Right cardiac atrium (tissue), 5 donors: Measurements from ENCODE around the gene C1QTNF5. TPM values are rescaled to one million over a fixed set of nuclear protein-coding genes. Genes with fewer than 3 reads are reported as not detected.

Experiments used
- ATAC-seq, 2 donors: fragments of 200-7000 bp; cut with Tn5 transposase; one replicate each; pipeline versions ENCODE4 v1.8.0 to v1.9.1; 2020; ENCODE audit warnings: moderate library complexity in 2 of 2, mild to moderate bottlenecking in 1 of 2
- DNase-seq, 3 donors: peaks; one replicate each; pipeline ENCODE4 v3.0.0-alpha.2; 2020
- H3K27ac ChIP-seq: one replicate; pipeline ENCODE4 v1.5.1; 2013; ENCODE audit warnings: mild to moderate bottlenecking, low read length, control low read depth, moderate library complexity
- H3K27me3 ChIP-seq: one replicate; pipeline ENCODE4 v1.6.1; 2013; ENCODE audit not compliant: control insufficient read depth, insufficient read depth
- H3K4me1 ChIP-seq: one replicate; pipeline ENCODE4 v1.6.1; 2013; ENCODE audit warnings: low read length; ENCODE audit not compliant: control insufficient read depth, insufficient read depth
- H3K4me3 ChIP-seq: one replicate; pipeline ENCODE4 v1.5.1; 2013; ENCODE audit warnings: low read length, control low read depth
- H3K9me3 ChIP-seq: one replicate; pipeline ENCODE4 v1.6.1; 2013; ENCODE audit warnings: low read length; ENCODE audit not compliant: control insufficient read depth
- WGBS: extraction: QIAGEN DNeasy Blood & Tissue Kit; methylation state at CpG from one replicate; pipeline ENCODE4 v1.1.7; 2013; 5-methylcytosine and 5-hydroxymethylcytosine counted together
- intact Hi-C, 4 donors: fragments of 100-400 bp; cut with DNase I; formaldehyde crosslinking; loops; one replicate each; pipeline versions ENCODE4 v1.11.0 to v1.14.0; 2022 to 2023
- polyA plus RNA-seq: library from polyadenylated mRNA; stranded (reverse); fragments of 200-250 nt; gene quantifications from one replicate; pipeline ENCODE4 v1.2.3, GENCODE V29; 2013
- total RNA-seq, 4 donors: library from RNA; stranded (reverse); fragmentation: NEBNext Ultra II Directional; extraction: Animal tissue kit (Norgen Biotek cat#: 25700); gene quantifications; one replicate each; pipeline ENCODE4 v1.2.1, GENCODE V29; 2021
- donor health status: healthy with polysubstance abuse.
- donor health status: DM: no; HTN: yes; CAD: no.
- donor health status: DM: no; HTN: no; CAD: no.
- donor health status: DM: no; HTN: yes; CAD: no; lungs with severe emphysema.
- donor health status: DM: yes; HTN: yes; CAD: no.

The C1QTNF5 gene
- total and polyA plus RNA-seq, 5 donors, result 21.4 to 31.0 (median 24.3) TPM

DNA sequence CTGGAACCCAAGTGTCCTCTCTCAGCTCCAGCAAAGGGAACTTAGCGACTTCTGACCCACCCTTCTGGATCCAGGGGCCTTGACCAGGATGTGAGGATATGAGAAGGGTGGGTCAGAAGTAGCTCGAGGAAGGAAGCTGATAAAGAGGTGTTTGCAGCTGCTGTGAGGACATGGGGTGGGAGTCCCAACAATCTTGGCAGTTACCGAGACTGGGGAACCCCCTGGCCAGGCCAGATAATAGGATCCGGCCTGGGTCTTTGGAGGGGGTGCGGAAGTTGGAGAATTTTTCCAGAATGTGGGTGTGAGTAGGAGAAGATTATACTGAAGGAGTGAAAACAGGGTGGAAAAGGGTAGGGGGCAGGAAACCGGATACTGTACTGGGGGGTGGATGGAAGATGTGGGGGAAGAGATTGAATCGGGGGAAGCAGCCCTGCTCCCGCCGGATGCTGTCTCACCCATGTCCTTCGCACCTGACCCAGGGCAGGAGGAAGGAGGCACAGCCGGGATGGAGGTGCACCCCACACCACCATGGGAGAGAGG lies 20.9 kb downstream of the C1QTNF5 start:
- no peaks in the 10 kb centered on the region for H3K9me3 ChIP-seq
- intact Hi-C loops, result loop anchor here in 2 of 4 donors (10.0 kb wide), 1 partner anchor 115 kb away; the partner anchor contains the start of gene CBL (in 2 of the 2)
- peak overlapping the region; percentile 90 for H3K27ac ChIP-seq
- H3K4me1 ChIP-seq, result peaks cover 13% of the 10 kb centered on the region
- H3K27me3 ChIP-seq, result no peaks in the 10 kb centered on the region
- no peak overlapping the region for H3K4me3 ChIP-seq
- DNase-seq (peak; percentile 59 to 74 (median 72)), ATAC-seq (peak; percentile 1 to 54)
- 31% methylated on average over 11 of the region's 11 CpGs for WGBS

DNA sequence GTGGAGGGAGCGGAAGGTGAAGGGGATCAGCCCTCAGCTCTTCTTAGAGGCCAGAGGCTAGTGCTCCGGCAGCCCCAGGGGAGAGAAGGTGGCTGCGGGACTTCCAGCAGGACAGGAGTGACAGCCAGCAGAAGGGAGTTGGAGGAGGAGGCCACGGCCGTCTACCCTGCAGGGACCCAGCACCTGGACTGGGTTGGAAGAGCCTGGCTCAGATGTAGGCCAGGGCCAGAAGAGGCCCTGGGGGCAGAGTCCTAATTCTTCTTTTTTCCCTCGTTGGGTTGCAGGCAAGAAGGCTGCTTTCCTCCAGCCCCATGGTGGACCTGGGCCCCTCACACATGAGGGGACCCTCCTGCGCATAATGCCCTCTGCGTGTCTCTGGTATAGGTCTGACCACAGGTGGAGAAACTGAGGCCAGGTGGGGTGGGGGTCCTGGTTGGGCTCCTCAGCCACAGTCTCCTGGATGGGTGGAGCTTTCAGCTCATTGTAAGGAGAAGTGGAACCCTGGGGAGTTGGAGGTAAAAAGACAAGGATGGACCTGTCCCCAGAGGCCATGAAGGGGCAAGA lies 21.5 kb downstream of the C1QTNF5 start:
- H3K4me3 ChIP-seq, result no peak overlapping the region
- 61% methylated on average over 8 of the region's 8 CpGs for WGBS
- no peak for ATAC-seq
- peak overlapping the region; percentile 90 for H3K27ac ChIP-seq
- H3K4me1 ChIP-seq, result peaks cover 13% of the 10 kb centered on the region
- peak; percentile 23 to 62 (median 28) for DNase-seq
- H3K9me3 ChIP-seq, result no peaks in the 10 kb centered on the region
- intact Hi-C loops, result loop anchor here in 1 of 4 donors (10.0 kb wide), 1 partner anchor 114 kb away; the partner anchor contains the start of gene CBL
- H3K27me3 ChIP-seq, result no peaks in the 10 kb centered on the region

DNA sequence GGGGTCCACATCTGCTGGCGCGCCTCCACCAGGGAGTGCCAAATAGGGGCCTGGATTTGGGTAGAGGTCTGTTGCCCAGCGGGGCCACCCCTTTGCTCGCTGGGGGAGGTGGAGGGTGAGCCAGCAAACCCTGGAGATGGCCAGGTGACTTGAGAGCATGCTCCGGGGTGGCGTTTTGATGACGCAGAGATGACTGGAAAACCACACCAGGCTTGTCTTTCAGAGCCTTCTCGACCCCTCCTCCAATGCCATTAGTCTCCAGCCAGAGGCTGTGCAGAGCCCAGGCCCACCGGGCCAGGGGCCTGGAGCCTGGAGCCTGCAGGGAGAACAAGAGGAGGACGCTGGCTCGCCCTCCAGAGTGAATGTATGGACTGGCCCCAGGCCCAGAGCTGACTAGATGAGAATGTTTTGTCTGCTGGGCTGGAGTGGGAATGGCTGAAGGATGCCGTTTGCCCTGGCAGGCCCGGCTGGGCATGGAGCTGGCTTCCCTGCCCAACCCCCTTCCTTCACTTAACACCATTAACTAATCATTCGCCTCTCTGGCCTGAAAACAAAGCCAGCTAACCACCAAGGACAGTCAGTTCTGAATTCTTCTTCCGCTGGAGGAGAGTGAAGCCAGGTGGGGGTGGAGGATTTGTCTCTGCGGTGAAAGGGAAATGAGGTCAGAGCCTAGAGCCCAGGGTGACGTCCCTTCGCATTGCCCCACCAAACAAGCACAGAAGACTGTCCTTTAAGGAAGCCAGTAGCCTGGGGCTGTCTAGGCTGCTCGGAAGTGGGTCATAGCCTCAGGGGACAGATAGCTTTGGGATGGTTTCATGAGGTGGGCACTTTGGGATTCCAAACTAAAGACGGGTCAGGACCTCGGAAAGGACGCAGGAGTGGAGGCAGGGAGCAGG lies 22.2 kb downstream of the C1QTNF5 start:
- ATAC-seq (peak; percentile 2 to 35), DNase-seq (peak; percentile 50 to 70 (median 69))
- 47% methylated on average over 22 of the region's 22 CpGs for WGBS
- intact Hi-C loops, result loop anchor here in 1 of 4 donors (10.0 kb wide), 1 partner anchor 114 kb away; the partner anchor contains the start of gene CBL
- no peak overlapping the region for H3K4me3 ChIP-seq
- H3K27ac ChIP-seq, result peak overlapping the region; percentile 90
- no peaks in the 10 kb centered on the region for H3K27me3 ChIP-seq
- peaks cover 13% of the 10 kb centered on the region for H3K4me1 ChIP-seq
- no peaks in the 10 kb centered on the region for H3K9me3 ChIP-seq

DNA sequence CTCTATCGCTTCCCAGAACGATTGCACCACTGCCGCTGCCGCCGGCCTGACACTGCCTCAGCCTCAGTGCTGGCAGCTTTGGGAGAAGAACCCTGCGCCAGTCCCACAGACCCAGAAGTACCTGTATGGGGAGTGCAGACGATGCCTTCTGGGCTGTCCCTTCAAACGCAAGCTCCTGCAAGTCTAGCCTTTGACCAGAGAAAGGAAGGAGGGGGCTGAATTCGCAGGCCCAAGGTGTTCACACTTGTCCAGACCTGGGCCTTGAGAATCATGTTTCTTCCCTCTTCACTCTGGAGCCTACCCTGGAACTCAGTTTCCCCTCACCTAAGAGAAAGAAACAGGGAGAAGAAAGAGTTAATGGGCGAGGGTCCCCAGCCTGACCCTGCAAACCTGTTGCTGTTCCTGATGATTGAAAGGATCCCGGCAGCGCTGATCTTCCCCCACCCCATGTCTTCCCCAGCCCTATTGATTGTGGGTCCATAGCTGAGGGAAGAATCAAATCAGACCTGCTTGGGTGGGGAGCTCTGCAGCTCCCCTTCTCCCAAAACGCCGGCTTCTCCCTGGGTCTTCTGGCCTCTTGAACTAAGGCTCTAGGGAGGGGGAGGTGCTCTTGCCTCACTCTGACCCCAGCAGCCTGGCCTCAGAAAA lies 23.0 kb downstream of the C1QTNF5 start:
- H3K27ac ChIP-seq, result peak overlapping the region; percentile 90
- intact Hi-C loops, result loop anchor here in 1 of 4 donors (10.0 kb wide), 1 partner anchor 113 kb away; the partner anchor contains the start of gene CBL
- peak overlapping the region; percentile 80 for H3K4me3 ChIP-seq
- ATAC-seq (no peak), DNase-seq (no peak)
- peaks cover 13% of the 10 kb centered on the region for H3K4me1 ChIP-seq
- 40% methylated on average over 14 of the region's 14 CpGs for WGBS
- no peaks in the 10 kb centered on the region for H3K9me3 ChIP-seq
- H3K27me3 ChIP-seq, result no peaks in the 10 kb centered on the region

DNA sequence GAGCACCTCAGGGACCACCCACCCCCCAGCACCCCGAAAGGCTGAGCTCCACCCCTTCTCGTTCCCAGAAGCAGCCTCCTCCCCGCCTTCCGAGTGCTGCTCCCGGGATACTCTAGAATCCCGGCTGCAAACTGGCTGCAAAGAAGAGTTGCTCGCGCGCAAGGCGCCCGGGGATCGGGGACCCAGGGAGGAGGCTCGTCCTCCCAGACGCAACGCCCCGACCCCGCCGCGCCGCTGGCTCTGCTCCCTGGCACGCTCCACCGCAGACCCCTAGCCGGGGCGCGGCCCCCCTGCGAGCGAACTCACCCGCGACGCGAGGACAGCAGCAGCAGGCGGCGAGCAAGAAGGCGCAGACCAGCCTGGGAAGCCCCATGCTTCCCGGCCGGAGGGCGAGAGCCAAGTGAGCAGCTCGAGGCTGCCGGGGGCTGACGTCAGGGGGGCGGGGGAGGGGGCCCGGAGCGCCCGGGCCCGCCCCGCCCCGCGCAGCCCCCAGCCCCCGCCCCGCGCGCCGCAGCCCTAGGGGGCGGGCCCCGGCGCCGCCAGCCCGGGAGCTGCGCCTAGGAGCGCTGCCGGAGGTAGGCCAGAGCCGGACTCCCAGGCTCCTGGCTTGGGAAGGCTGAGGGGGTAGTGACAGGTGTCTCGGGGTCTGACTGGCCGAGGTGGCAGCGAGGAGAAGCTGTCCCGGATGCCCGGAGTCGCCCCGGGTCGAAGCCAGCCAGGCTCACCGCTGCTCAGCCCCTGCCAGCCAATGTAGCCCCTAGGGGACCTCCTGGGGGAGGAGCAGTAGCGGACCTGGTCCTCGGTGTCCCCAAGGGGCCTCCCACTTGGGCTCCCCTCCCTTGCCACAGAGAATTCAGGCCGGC lies 23.7 kb downstream of the C1QTNF5 start, which contains the start of gene MCAM:
MCAM (minus strand) TSS at position 402 of the 863 bp plus-strand sequence; CDS start at position 373, 29 bp downstream.
- H3K4me3 ChIP-seq, result peak within 1 kb of the TSS; percentile 80
- DNase-seq (peak; percentile 75 to 87 (median 80)), ATAC-seq (peak; percentile 13 to 40)
- no peaks in the 10 kb centered on the region for H3K9me3 ChIP-seq
- peak within 1 kb of the TSS; percentile 90 for H3K27ac ChIP-seq
- peaks cover 13% of the 10 kb centered on the region for H3K4me1 ChIP-seq
- H3K27me3 ChIP-seq, result no peaks in the 10 kb centered on the region
- WGBS, result 1% methylated on average over 73 of the region's 74 CpGs
- intact Hi-C loops, result loop anchor here in 1 of 4 donors (10.0 kb wide), 1 partner anchor 112 kb away; the partner anchor contains the start of gene CBL

DNA sequence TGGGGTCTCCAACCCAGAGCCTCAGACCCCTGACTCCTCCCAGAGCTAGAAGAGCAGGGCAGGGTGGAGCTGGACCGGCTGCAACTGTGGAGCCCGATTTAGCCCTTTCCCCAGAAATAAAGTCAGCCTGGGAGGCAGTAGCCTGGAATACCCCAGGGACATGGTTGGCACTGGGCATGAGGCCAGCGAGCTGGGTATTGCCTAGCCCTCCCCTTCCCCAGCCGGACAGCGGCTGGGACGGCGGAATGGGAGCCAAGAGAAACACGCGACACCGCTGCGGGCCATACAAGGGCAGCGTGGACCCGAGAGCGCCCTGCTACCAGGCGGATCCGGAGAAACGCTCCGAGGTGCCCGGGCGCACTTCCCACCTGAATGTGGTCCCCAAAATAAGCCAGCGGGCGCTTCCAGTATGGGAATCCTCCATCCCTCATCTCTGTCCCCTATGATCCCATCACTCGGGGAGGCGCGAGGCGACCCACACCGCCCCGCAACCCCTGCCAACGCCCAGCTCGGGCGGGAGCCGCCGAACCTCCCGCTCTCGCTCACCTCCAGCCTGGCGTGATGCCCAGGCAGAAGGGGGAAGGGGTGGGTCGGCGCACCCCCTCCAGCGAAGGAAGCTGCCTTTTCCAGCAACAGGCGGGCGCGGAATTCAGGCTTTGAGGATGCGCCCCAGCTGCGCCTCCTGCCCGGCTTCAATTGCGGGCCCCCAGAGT lies 24.5 kb downstream of the C1QTNF5 start:
- intact Hi-C loops, result loop anchor here in 1 of 4 donors (10.0 kb wide), 1 partner anchor 111 kb away; the partner anchor contains the start of gene CBL

DNA sequence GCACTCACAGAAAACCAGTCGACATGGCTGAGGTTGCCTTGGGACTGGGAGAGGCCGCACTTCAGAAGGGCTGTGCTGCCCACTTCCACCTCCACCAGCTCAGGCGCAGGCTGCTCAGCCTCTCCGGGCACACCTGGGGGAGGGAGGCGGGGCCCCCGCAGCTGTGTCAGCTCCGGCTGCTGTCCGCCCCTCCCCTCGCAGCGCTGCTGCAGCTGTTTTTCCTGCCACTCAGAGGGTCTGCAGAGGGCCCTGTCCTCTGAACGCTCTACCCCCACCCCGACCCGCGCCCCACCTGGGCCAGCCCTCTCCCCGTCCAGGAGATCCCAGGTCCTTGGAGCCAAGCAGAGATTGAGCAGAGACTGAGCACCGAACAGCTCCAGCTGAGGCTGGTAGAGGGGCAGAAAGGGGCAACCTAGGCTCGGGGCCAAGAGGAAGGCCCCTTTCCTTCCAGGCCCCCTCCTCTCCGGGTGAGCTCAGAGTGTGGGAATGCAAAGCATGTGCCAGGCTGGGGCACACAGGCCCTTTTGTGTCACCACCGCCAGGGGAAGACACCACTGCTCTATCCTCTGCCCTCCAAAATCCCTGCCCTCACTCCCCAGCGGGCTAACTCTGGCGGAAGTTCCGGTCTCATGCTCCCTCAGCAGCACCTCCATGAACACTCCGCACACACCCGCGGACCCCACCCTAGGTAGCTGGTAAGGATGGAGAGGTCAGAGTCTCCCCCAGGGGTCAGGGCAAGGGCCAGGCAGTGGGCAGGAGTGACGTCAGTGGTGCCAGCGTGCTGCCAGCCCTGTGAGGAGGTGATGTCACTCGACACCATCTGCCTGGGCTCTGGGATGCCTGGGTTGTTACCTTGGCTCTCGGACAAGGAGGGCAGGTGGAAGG lies 25.3 kb downstream of the C1QTNF5 start:
- H3K4me3 ChIP-seq, result peak overlapping the region; percentile 80
- intact Hi-C loops, result loop anchor here in 1 of 4 donors (10.0 kb wide), 1 partner anchor 111 kb away; the partner anchor contains the start of gene CBL
- ATAC-seq (peak; percentile 6 to 47), DNase-seq (peak; percentile 49 to 79 (median 72))
- peak overlapping the region; percentile 81 for H3K27ac ChIP-seq
- WGBS, result 11% methylated on average over 29 of the region's 29 CpGs
- H3K4me1 ChIP-seq, result peaks cover 13% of the 10 kb centered on the region
- no peaks in the 10 kb centered on the region for H3K9me3 ChIP-seq
- H3K27me3 ChIP-seq, result no peaks in the 10 kb centered on the region

More for the DNA sequence above, 24.5 kb downstream of the C1QTNF5 start:
- under 1% methylated on average over 46 of the region's 46 CpGs for WGBS
- peak overlapping the region; percentile 81 for H3K27ac ChIP-seq
- ATAC-seq (peak; percentile 2 to 31), DNase-seq (peak; percentile 75 to 91 (median 86))
- peaks cover 13% of the 10 kb centered on the region for H3K4me1 ChIP-seq
- H3K9me3 ChIP-seq, result no peaks in the 10 kb centered on the region
- peak overlapping the region; percentile 80 for H3K4me3 ChIP-seq
- no peaks in the 10 kb centered on the region for H3K27me3 ChIP-seq

DNA sequence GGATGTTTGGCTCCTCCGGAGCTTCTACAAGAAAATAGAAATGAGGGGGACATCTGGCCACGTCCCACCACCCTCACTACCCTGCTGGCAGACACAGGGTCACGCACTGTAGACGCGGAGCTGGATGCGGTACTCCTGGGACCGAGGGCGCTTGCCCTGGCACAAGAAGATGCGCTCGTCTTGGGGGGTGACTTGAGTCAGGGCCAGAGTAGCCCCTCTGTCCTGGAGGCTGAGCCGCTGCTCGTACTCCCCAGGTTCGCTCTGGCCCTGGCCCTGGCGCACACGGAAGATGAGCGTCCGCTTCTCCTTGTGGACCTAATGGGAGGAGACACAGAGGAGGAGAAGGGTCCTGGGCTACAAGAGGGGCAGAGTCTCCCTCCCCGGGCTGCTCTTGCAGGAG lies 26.0 kb downstream of the C1QTNF5 start:
- Histone ChIP-seq H3K4me1 (peaks cover 10% of the 10 kb centered on the region), H3K27ac (peak overlapping the region; percentile 81), H3K9me3 (no peaks in the 10 kb centered on the region), H3K4me3 (peak overlapping the region; percentile 80), H3K27me3 (no peaks in the 10 kb centered on the region)
- intact Hi-C loops, result loop anchor here in 1 of 4 donors (10.0 kb wide), 1 partner anchor 110 kb away; the partner anchor contains the start of gene CBL
- DNase-seq (peak in 1 of 3 donors; percentile 51), ATAC-seq (no peak)
- 65% methylated on average over 18 of the region's 18 CpGs for WGBS
